GM23248 (cell line): ENCODE results near the gene IGF2.

ENCODE experiments used
- EZH2 ChIP-seq: fragments of 200-600 bp; sonication (generic); IDR thresholded peaks from 2 replicates; pipeline ENCODE4 v1.6.1; 2018; ENCODE audit warnings: antibody characterized with exemption, mild to moderate bottlenecking; ENCODE audit not compliant: insufficient read depth, poor library complexity, severe bottlenecking
- EZH2phosphoT487 ChIP-seq: fragments of 200-600 bp; sonication (generic); IDR thresholded peaks from 2 replicates; pipeline ENCODE4 v1.6.1; 2018; ENCODE audit warnings: antibody characterized with exemption, moderate library complexity, mild to moderate bottlenecking, low read depth; ENCODE audit not compliant: insufficient read depth

- TF ChIP-seq EZH2phosphoT487 (no peak), EZH2 (no peak)
Measured at GRCh38 chr11:2131371-2132236, 7.6 kb downstream of the IGF2 start.
